IPS DF 6.9 (cell line): ENCODE results near the gene KCNB1.

ENCODE experiments used
- DNase-seq: peaks from one replicate; pipeline ENCODE4 v3.0.0-alpha.2; 2013; ENCODE audit warnings: low read depth, low spot score
- H3K27ac ChIP-seq: one replicate; pipeline ENCODE4 v1.5.1; 2013; ENCODE audit warnings: low read length, control low read depth
- H3K27me3 ChIP-seq: 2 replicates; pipeline ENCODE4 v1.6.1; 2013; ENCODE audit warnings: mild to moderate bottlenecking, low read length; ENCODE audit not compliant: control insufficient read depth, insufficient read depth
- H3K36me3 ChIP-seq: 2 replicates; pipeline ENCODE4 v1.6.1; 2013; ENCODE audit warnings: low read length; ENCODE audit not compliant: control insufficient read depth, insufficient read depth
- H3K4me1 ChIP-seq: 2 replicates; pipeline ENCODE4 v1.6.1; 2013; ENCODE audit warnings: low read length; ENCODE audit not compliant: control insufficient read depth, insufficient read depth
- H3K4me3 ChIP-seq: 2 replicates; pipeline ENCODE4 v1.5.1; 2013; ENCODE audit warnings: mild to moderate bottlenecking, low read length
- H3K9me3 ChIP-seq: 2 replicates; pipeline ENCODE4 v1.6.1; 2013; ENCODE audit warnings: low read length, inconsistent platforms; ENCODE audit not compliant: control insufficient read depth, insufficient read depth
- WGBS: extraction: QIAGEN DNeasy Blood & Tissue Kit; methylation state at CpG from one replicate; pipeline ENCODE4 v1.1.7; 2013; ENCODE audit warnings: mixed read lengths, missing lambda C conversion rate; ENCODE audit not compliant: insufficient read length, insufficient coverage; 5-methylcytosine and 5-hydroxymethylcytosine counted together

The KCNB1 gene

GRCh38 chr20:49516916-49517804, 34.7 kb upstream of the KCNB1 start:
- Histone ChIP-seq H3K27ac (no peak overlapping the region), H3K4me3 (no peak overlapping the region), H3K4me1 (no peaks in the 10 kb centered on the region), H3K36me3 (no peaks in the 10 kb centered on the region), H3K27me3 (no peaks in the 10 kb centered on the region), H3K9me3 (no peaks in the 10 kb centered on the region)
- no peak for DNase-seq
- WGBS = no CpG with 5 or more reads among the region's 17 CpGs

GRCh38 chr20:49515586-49515985, 33.1 kb upstream of the KCNB1 start:
- Histone ChIP-seq H3K27me3 (no peaks in the 10 kb centered on the region), H3K27ac (no peak overlapping the region), H3K36me3 (no peaks in the 10 kb centered on the region), H3K4me3 (no peak overlapping the region), H3K4me1 (no peaks in the 10 kb centered on the region), H3K9me3 (no peaks in the 10 kb centered on the region)
- no CpG with 5 or more reads among the region's 3 CpGs for WGBS
- DNase-seq = no peak

GRCh38 chr20:49513517-49513916, 31.0 kb upstream of the KCNB1 start:
- H3K36me3 ChIP-seq = no peaks in the 10 kb centered on the region
- WGBS = no CpG with 5 or more reads among the region's 2 CpGs
- no peaks in the 10 kb centered on the region for H3K9me3 ChIP-seq
- no peaks in the 10 kb centered on the region for H3K27me3 ChIP-seq
- no peaks in the 10 kb centered on the region for H3K4me1 ChIP-seq
- no peak overlapping the region for H3K27ac ChIP-seq
- H3K4me3 ChIP-seq = no peak overlapping the region
- no peak for DNase-seq

- no peak overlapping the region for H3K4me3 ChIP-seq
- H3K4me1 ChIP-seq = no peaks in the 10 kb centered on the region
- no CpG with 5 or more reads among the region's 11 CpGs for WGBS
- no peaks in the 10 kb centered on the region for H3K27me3 ChIP-seq
- H3K9me3 ChIP-seq = no peaks in the 10 kb centered on the region
- H3K27ac ChIP-seq = no peak overlapping the region
- no peak for DNase-seq
- peaks cover 2% of the 10 kb centered on the region; the same call in 1 of the 2 replicates for H3K36me3 ChIP-seq
Measured at GRCh38 chr20:49513009-49513408, 30.5 kb upstream of the KCNB1 start.

- no peak for DNase-seq
- Histone ChIP-seq H3K4me3 (no peak overlapping the region), H3K4me1 (no peaks in the 10 kb centered on the region), H3K9me3 (no peaks in the 10 kb centered on the region), H3K36me3 (peaks cover 5% of the 10 kb centered on the region; the same call in 1 of the 2 replicates), H3K27me3 (no peaks in the 10 kb centered on the region), H3K27ac (no peak overlapping the region)
- WGBS = 100% methylated on average over 1 of the region's 2 CpGs
Measured at GRCh38 chr20:49511788-49512525, 29.5 kb upstream of the KCNB1 start.

GRCh38 chr20:49510562-49511122, 28.2 kb upstream of the KCNB1 start:
- Histone ChIP-seq H3K4me3 (no peak overlapping the region), H3K27ac (no peak overlapping the region), H3K4me1 (no peaks in the 10 kb centered on the region), H3K9me3 (no peaks in the 10 kb centered on the region), H3K36me3 (peaks cover 5% of the 10 kb centered on the region; the same call in 1 of the 2 replicates), H3K27me3 (no peaks in the 10 kb centered on the region)
- no peak for DNase-seq
- no CpG with 5 or more reads among the region's 12 CpGs for WGBS

GRCh38 chr20:49508435-49509199, 26.1 kb upstream of the KCNB1 start:
- no CpG with 5 or more reads among the region's 14 CpGs for WGBS
- H3K4me1 ChIP-seq = no peaks in the 10 kb centered on the region; the same call in 1 of the 2 replicates
- H3K9me3 ChIP-seq = no peaks in the 10 kb centered on the region
- no peaks in the 10 kb centered on the region for H3K27me3 ChIP-seq
- no peak for DNase-seq
- no peak overlapping the region for H3K4me3 ChIP-seq
- no peak overlapping the region for H3K27ac ChIP-seq
- H3K36me3 ChIP-seq = peaks cover 5% of the 10 kb centered on the region; the same call in 1 of the 2 replicates

GRCh38 chr20:49507741-49508434, 25.4 kb upstream of the KCNB1 start:
- Histone ChIP-seq H3K9me3 (no peaks in the 10 kb centered on the region), H3K4me3 (no peak overlapping the region), H3K27me3 (no peaks in the 10 kb centered on the region), H3K4me1 (no peaks in the 10 kb centered on the region; the same call in 1 of the 2 replicates), H3K36me3 (peaks cover 5% of the 10 kb centered on the region; the same call in 1 of the 2 replicates), H3K27ac (no peak overlapping the region)
- no peak for DNase-seq
- WGBS = no CpG with 5 or more reads among the region's 21 CpGs

GRCh38 chr20:49505518-49505917, 23.1 kb upstream of the KCNB1 start:
- H3K27me3 ChIP-seq = no peaks in the 10 kb centered on the region
- H3K27ac ChIP-seq = no peak overlapping the region
- H3K9me3 ChIP-seq = no peaks in the 10 kb centered on the region
- DNase-seq = no peak
- H3K4me3 ChIP-seq = no peak overlapping the region
- peaks cover 5% of the 10 kb centered on the region; the same call in 1 of the 2 replicates for H3K36me3 ChIP-seq
- no CpG with 5 or more reads among the region's 9 CpGs for WGBS
- H3K4me1 ChIP-seq = no peaks in the 10 kb centered on the region; the same call in 1 of the 2 replicates
